Islet of Langerhans (tissue), 1 donor: ENCODE measurements around the gene RTL10.

Experiments
- FAIRE-seq: peaks from one replicate; lab custom pipeline; 2011; peaks lifted over from hg19 to GRCh38; lab: Jason Lieb, UNC

The RTL10 gene

GRCh38 chr22:19863571-19863970 lies 8.9 kb upstream of the RTL10 start:
- no peak for FAIRE-seq

GRCh38 chr22:19862619-19863246 lies 8.1 kb upstream of the RTL10 start:
- FAIRE-seq, result no peak

DNA sequence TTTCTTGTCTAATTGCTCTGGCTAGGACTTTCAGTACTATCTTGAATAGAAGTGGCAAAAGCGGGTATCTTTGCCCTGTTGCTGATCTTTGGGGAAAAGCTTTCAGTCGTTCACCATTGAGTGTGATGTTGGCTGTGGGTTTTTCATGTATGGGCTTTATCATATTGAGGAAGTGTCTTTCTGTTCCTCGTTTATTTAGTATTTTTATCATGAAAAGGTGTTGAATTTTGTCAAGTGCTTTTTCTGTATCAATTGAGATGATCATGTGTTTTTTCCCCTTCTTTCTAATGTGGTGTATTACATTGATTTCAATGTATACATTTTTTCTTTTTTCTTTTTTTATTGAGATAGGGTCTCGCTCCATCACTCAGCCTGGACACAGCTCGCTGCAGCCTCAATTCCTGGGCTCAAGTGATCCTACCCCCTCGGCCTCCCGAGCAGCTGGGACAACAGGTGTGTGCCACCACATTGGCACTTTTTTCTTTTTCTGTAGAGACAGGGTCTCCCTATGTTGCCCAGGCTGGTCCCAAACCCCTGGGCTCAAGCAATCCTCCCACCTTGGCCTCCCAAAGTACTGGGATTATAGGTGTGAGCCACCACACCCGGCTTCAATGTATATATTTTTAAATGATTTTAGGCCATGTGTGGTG lies 5.3 kb upstream of the RTL10 start:
- no peak for FAIRE-seq

- no peak for FAIRE-seq
Observed at GRCh38 chr22:19857382-19857781, 2.7 kb upstream of the RTL10 start.

DNA sequence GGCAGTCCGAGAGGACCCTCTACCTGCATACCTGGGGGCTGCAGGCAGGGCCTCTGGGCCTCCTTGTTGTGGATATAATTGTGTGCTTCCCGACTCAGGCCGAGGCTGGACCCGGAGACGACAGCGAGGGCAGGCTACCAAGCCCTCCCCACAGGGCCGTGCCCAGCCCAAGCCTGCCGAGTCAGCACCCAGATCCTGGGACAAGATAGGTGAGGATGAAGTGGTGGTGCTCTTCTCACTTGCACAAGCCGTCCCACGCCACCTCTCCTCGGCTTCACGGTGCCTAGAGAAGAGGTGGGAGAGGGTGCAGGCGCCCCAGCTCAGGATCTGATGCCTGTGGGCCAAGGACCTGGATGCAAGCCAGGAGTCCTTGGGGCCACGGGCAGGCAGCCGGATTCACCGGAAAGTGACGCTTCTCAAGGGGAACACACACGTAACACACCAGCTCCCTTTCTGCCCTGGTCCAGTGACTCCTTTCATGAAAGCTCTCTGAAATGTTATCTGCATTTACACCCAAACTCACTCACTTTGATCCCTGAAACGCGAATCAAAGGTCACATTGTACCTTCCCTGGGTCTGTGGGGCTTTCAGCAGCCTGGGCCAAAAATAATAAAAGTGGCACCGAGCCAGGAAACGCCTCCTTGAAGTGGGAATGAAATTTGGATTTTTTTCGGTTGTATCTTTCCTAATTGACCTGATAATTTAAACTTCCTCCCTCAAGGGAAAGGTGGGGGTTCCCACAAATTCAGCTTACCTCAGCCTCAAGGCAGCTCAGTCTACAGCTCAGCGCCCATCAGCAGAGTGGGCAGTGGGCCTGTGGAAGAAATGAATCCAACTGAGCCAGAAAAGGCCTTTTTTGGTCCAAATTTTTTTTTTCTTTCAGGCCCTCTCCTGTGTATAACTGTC lies 1.1 kb upstream of the RTL10 start:
- FAIRE-seq, result no peak

- FAIRE-seq, result no peak
Observed at GRCh38 chr22:19853879-19854777, 546 bp downstream of the RTL10 start.

DNA sequence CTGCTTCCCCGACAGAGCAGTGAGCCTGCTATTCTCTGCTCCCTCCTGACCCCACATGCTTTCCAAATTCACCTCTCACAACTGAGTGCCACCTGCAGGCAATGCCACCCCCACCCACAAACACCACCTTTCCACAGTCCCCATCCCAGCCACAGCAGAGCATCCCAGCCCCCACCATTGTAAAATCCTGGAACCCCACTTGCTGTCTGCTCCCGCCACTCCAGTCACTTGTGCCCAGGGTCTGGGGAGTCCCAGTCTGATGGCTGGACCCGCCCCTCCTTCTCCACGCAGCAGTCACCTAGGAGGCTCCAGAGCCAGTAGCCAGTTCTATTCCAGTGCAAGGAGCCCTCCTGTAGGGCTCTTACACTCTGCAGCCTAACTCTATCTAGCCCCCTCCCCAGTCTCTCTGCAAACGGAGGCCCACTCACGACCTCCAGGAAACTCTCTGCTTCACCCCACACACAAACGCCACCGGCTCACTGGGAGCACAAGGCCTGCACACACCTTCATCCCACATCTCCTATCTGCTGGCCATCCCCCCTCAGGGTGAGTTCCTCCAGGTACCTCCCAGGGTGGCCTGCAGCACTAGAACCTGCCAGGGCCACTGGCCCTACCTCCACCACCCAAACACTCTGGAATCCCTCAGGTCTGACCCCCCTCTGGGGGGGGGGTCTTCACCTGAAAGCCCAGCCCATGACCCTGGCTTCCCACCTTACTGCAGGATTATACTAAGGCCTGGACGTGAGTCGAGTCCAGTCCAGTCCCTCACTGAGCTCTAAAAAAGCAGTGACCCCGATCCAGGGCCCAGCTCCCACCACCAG lies 1.4 kb downstream of the RTL10 start:
- FAIRE-seq, result no peak

DNA sequence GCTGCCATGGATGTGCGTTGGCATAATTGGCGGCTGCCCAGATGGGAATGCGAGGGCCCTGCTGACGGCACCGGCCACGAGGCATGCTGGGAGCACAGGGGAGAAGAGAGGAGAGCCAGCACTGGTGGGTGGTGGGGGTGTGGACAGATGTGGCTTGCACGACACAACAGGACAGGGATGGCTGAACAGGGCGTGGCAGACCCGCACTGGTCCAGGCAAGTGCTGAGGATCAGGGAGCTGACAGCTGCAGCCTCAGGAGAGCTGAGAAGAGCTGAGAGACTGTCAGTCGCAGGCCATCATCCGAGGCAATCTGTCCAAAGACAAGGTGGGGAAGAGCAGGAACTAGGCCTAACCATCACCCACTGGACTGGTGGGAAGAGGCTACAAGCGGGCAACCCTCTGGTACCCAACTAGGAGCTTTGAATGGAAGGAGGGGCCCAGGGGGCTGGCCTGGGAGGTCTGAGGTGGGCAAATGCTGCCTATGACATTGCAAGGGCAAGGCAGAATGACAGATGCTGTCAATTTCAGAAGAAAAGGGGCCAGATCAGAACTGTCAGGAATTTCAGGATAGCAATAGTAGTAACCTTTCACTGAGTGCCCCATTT lies 2.4 kb downstream of the RTL10 start:
- no peak for FAIRE-seq

- no peak for FAIRE-seq
Observed at GRCh38 chr22:19851291-19852176, 3.1 kb downstream of the RTL10 start.

- FAIRE-seq, result no peak
Observed at GRCh38 chr22:19850763-19851109, 3.9 kb downstream of the RTL10 start.

DNA sequence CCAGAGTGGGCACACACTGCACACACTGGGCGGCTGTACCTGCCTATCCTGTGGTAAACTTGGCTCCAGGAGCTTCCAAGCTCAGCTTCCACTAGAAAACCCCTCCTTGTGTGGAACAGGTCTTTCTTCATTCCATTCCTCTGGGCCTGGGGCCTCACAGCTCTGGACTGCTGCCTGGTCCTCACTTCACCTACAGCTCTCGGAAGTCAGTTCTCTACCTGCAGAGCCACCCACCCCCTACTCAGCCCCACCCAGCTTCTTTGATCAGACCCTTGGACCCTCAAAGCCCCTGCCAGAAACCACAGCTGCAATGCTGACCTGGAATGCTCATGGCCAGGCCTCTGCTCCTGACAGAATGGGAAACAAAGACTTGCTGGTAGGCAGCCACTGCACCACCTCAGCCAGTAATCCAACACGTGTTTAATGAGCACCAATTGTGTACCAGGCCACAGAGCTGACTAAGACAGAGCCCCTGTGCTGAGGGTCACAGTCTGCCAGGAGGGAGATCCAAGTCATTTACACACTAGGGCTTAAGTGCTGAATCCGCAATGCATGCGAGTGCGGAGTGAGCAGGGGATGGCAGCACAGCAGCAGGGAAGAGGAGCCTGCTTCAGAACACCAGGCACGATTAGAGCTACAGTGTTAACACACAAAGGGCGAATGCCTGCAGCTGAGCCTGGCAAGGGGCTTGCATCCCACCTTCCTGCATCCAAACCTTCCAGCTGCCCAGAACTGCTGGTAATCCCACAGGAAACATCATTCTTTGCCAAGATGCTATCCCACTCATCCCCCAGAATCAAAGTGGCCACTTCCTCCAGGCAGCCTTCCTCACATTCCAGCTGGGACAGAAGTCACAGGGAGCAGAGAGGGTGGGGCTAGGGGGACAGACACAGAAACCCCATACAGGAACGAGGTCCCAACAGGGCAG lies 4.6 kb downstream of the RTL10 start:
- no peak for FAIRE-seq

DNA sequence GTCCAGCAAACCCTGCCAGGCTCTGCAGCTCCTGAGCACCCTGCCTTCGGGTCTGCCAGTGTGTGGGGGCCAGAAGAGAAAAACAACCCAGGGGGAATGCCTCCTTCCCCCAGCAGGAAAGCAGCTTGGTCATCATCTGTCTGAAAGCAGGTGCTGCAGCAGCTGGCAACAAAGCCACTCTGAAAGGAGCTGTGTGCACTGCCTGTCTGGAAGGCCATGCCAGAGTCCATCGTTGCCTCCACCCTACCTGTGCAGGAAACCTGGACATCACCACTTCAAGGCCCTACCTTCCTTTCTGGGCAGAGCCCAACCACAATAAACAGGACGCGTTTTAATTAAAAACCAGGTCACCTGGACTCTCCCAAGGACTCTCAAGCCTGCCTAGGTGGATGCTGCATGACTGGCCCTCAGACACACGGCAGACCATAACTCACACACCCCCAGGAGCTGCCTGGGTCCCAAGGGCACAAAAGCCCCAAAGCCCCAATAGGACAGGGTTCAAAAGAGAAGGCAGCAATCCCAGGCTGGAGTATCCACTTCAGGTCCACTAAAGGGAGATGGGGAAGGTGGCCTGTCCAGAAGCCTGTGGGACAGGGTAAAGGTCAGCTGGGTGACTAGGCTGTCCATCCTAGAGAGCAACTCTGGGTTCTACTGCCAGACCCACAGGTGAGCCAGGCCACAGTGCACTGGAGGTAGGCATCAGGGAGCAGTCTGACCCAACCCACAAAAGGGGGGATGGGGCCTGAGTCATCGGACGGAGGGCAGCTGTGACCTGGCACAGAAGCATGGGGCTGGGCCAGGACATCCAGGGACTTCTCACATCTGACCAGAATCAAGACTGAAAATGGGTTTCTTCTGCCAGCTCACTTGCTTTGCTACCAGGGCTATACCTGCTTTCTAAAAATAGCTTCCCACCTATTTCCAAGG lies 6.1 kb downstream of the RTL10 start:
- FAIRE-seq, result no peak

DNA sequence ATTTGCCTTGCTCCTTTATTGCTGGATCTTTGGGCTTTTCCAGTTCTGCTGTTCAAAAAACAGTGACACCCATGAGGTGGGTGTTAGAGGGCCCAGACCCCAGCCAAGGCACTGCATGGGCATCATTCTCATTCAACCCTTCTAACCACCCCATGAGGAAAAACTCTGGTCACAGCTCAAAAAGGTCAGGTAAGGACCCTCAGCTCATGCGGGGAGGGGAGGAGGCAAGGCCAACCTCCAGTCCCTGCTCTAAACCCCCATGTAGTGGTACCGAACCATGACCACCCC lies 7.4 kb downstream of the RTL10 start:
- no peak for FAIRE-seq

- no peak for FAIRE-seq
Observed at GRCh38 chr22:19846620-19847344, 7.9 kb downstream of the RTL10 start.

DNA sequence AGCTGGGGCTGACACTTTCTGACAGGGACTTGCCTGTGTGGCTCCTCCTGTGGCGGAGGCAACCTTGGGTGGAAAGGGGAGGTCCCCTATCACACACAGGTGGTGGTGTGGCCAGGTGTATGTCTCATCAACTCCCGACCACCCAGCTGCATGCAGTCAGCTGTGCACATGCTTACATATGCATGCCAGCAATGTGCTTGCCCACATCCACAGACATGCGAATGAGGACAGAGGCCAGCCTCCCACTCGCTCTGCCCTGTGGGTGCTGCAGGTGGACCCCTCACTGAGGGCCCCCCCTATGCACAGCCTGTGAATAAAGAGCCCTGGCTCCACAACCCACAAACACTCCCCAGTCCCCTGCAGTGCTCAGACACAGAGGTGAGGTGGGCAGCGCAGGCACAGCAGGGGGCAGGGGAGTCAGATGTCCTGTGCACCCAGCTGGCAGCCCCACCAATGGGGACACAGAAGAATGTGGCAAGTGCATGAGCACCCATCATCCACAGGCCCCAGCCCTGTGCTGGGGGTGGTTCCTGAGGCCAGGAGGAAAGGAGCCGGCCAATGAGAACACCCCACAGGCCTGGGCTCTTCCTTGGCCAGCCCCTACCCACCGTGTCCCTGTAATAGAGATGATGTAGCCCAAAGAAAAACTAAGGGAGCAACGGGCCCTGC lies 9.5 kb downstream of the RTL10 start:
- FAIRE-seq, result no peak

DNA sequence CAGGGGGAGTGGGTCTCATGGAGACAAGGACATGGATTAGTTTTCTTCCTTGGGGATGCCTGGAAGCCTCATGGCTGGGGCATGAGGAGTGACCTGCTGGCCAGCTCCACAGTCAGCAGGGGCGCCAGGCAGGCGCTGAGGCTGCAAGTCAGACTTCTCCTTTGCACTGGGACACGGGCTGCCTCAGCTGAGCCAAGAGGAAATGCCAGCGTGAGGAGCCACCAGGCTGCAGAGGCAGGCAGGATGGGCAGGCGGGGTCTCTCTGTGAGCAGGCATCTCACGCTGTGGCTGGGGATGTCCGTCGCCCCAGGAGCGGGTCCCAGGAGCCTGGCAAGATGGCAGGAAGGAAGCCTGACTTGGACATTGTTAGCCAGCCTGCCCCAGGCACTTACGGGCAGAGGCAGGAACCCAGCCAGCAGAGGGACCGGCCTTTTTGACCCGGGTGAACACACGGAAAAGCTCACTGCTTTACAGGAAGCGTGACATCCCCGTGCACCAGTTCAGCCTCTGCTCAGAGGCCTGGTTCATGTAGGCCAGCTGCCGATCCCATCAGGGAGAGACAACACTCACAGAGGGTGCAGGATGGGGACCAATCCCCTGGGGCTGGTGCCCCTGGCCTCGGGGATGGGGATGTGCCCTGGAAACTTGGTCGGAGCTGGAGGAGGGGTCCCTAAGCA lies 10.2 kb downstream of the RTL10 start:
- FAIRE-seq, result no peak
